Kidney capillary endothelial cell (primary cell): ENCODE results near the gene AK6.

ENCODE experiments used
- DNase-seq: peaks from one replicate; pipeline ENCODE4 v3.0.0-alpha.2; 2018; ENCODE audit warnings: low spot score

AK6 gene

GRCh38 chr5:69369340-69370121, at the start of gene AK6, which contains the start of the genes RAD17 and TAF9:
TSS of gene AK6 (minus strand) at chr5:69369520. CDS start at chr5:69369490, 30 bp downstream.
TSS of gene RAD17 (plus strand) at chr5:69369818. CDS start at chr5:69372209, 2,391 bp downstream.
TSS of gene TAF9 (minus strand) at chr5:69369520. CDS start at chr5:69365737, 3,783 bp downstream.
- DNase-seq, result peak; percentile 85

- DNase-seq, result no peak
Measured at GRCh38 chr5:69418554-69418953, 49.2 kb upstream of the AK6 start.

DNA sequence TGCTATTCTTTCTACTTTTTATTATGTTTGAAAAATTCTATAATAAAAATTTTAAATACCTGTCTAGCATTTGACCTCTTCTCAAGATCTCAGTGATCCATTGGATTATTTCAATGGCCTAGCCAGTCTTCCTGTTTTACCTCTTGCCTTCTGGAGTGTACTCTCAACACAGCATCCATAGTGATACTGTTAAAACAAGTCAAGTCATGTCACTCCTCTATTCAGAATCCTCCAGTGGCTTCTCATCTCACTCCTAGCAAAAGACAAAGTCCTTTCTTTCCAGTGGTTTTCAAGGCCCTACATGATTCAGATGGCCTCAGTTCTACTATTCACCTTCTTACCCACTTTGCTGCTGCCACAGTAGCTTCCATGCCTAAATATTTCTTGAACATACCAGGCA, 47.4 kb upstream of the AK6 start:
- DNase-seq, result no peak

DNA sequence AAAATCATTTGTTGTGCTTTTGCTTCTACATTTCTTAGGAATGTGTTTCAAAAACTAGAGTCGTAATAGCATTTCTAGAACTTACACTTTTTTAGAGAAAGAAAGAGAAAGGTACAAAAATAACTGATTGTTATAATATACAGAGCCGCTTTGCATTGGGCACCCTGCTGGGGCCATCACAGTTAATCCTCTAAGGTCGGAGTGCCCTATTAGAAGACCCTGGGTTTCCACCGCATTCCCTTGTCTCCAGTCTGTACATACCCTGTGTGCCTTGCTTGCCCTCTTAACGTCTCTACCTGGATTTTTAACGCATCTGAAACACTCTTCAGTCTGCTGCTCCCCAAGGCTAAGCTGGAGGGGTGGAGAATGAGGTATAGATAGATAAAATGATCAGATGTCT, 46.9 kb upstream of the AK6 start:
- no peak for DNase-seq

DNA sequence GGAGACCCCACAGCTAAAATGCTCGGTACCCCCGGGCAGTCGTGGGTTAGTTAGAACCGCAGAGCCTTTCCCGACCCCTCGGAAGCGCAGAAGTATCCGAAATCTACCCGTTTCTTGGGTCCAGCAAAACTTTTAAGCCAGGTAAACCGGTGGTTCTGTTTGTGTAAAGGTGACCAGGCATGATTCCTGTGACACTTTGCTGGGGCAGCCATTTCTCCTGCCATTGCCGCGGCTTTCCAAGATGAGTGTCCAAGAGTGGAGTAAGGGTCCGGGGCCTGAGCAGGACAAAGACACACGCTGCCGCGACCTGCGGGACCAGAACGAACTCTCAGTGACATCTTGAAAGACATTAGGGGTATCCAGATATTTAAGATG, 46.3 kb upstream of the AK6 start:
- no peak for DNase-seq

DNA sequence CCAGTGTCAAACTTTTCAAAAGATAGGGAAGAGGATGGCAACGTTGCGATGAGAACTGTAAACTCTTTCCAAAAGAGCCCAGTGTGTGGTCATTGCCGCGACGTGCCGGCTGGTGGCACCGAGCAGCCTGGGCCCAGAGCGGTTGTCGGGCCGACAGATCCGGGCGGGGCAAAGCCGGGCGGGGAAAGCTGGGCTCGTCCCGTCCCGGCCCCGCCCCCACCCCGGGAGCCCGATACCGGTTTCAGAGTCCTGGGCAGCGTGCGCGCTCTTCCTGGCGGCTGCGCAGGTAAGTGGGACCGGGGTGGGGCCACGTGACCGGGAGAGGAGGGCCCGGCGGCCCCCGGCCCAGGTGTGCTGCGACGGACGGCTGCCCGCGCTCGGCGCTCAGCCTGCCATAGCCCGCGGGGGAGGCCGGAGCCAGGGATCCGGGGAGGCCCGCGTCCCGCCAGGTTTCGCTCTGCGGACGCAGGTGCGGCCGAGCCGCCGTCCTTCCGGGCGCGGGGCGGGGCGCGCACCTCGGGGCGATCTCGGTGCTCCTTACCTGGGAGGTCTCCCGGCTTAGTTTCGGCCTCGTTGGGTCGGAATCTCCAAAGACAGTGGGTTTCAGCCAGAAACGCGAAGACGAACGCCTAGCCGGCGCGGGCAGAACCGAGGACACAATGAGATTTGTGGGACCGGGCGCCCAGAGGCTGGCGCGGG, 45.7 kb upstream of the AK6 start, which contains the start of gene MARVELD2:
Gene MARVELD2 (plus strand): TSS at position 232 of the 699 bp plus-strand sequence. CDS start 4,270 bp downstream, outside the sequence.
- DNase-seq, result peak; percentile 26

GRCh38 chr5:69404659-69405330, 35.5 kb upstream of the AK6 start:
- DNase-seq, result no peak

GRCh38 chr5:69378376-69378775, 9.1 kb upstream of the AK6 start:
- DNase-seq, result no peak

GRCh38 chr5:69374911-69375446, 5.7 kb upstream of the AK6 start:
- DNase-seq, result no peak

DNA sequence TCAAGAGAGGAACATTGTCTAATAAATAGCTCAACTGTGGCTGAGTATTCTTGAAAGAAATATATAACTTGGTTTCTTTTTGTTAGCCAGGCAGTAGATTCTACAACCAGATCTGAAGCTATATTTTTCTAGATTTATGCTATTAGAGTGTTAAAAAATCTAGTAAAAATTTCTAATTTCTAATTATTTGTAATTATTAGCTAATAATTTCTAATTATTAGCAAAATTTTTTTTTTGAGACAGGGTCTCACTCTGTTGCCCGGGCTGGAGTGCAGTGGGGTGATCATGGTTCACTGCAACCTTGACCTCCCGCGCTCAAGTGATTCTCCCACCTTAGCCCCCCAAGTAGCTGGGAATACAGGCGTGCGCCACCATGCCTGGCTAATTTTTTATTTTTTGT, 3.1 kb upstream of the AK6 start:
- DNase-seq, result no peak

- DNase-seq, result peak; percentile 7
Measured at GRCh38 chr5:69370335-69370734, 1.0 kb upstream of the AK6 start.

GRCh38 chr5:69368458-69369339, 621 bp downstream of the AK6 start:
- DNase-seq, result peak; percentile 30

DNA sequence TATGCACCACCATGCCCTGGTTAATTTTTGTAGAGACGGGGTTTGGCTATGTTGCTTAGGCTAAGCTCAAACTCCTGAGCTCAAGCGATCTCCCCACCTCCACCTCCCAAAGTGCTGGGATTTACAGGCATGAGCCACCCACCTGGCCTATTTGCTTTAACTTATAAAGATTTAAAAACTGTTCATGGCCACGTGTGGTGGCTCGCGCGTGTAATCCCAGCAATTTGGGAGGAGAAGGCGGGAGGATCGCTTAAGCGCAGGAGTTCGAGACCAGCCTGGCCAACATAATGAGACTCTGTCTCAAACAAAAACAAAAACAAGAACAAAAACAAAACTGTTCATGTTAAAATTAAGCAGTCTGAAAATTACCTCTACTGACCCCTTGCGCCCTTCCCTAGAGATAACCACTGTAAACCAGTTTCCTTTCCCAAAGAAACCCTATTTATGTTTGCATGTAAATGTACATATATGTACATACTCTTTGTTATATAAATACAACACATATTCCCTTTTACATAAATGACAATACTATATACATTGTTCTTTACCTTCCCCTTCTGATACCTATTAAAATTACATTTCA, 1.5 kb downstream of the AK6 start:
- no peak for DNase-seq

- no peak for DNase-seq
Measured at GRCh38 chr5:69364850-69365249, 4.5 kb downstream of the AK6 start.

GRCh38 chr5:69364414-69364813, 4.9 kb downstream of the AK6 start:
- DNase-seq, result peak; percentile 19

- DNase-seq, result no peak
Measured at GRCh38 chr5:69360442-69360841, 8.9 kb downstream of the AK6 start.

DNA sequence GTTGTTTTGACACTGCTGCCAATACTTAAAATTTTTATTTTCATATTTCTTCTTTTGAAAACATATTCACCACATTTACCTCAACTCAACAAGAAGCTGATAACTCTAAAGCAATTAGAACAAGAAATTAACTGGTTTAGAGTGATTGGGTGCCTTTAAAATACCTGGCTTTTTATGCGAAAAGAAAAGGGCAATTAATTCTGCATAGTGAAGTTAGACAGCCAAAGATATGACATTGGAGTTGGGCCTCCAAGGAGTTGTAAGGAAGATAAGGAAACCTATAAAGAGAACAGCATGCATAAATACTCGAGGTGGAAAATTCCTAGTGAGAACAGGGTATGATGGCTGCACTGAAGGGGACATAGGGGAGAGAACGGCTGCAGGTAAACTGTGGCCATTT, 9.6 kb downstream of the AK6 start:
- no peak for DNase-seq

GRCh38 chr5:69350664-69351063, 18.7 kb downstream of the AK6 start:
- no peak for DNase-seq

DNA sequence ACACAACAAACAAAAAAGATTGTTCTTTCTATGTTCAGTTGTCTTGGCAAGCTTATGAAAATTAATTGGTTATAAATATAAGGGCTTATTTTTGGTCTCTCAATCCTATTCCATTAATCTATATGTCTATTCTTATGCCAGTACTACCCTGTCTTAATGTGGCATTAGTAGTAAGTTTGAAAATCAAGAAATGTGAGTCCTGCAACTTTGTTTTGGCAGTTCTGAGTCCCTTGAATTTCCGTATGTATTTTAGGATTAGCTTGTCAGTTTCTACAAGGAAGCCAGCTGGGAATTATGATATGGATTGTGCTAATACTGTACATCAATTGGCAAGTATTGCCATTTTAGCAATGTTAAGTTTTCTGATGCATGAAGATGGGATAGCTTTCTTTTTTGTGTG, 26.2 kb downstream of the AK6 start:
- no peak for DNase-seq

- no peak for DNase-seq
Measured at GRCh38 chr5:69341520-69342161, 27.7 kb downstream of the AK6 start.
